A673 (cell line): Measurements from ENCODE around the gene OTOP1.
"Not testable (repeated sequence)": the region's sequence is repeated elsewhere in the genome, so short reads cannot be mapped to it uniquely, and the experiment has no call there.

Experiments
- EZH2 ChIP-seq: fragments of 200-600 bp; sonication (generic); IDR thresholded peaks from 2 replicates; pipeline ENCODE4 v1.6.1; 2017; ENCODE audit warnings: borderline replicate concordance, low read depth, mild to moderate bottlenecking, mixed read lengths, antibody characterized with exemption, low read length; ENCODE audit not compliant: poor library complexity, severe bottlenecking
- TF ChIP-seq, protein P1 (sequence below): fragments of 300-800, 200-600 bp; sonication (generic); conservative IDR thresholded peaks from 2 replicates; pipeline ENCODE4 v1.5.1; 2017; ENCODE audit warnings: low read depth, mild to moderate bottlenecking, antibody characterized with exemption, low read length, moderate library complexity, mixed read lengths

GRCh38 chr4:4162186-4162585, 64.5 kb downstream of the OTOP1 start:
- TF ChIP-seq EZH2 = not testable (repeated sequence)
- TF ChIP-seq, protein P1, sequence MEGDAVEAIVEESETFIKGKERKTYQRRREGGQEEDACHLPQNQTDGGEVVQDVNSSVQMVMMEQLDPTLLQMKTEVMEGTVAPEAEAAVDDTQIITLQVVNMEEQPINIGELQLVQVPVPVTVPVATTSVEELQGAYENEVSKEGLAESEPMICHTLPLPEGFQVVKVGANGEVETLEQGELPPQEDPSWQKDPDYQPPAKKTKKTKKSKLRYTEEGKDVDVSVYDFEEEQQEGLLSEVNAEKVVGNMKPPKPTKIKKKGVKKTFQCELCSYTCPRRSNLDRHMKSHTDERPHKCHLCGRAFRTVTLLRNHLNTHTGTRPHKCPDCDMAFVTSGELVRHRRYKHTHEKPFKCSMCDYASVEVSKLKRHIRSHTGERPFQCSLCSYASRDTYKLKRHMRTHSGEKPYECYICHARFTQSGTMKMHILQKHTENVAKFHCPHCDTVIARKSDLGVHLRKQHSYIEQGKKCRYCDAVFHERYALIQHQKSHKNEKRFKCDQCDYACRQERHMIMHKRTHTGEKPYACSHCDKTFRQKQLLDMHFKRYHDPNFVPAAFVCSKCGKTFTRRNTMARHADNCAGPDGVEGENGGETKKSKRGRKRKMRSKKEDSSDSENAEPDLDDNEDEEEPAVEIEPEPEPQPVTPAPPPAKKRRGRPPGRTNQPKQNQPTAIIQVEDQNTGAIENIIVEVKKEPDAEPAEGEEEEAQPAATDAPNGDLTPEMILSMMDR = not testable (repeated sequence)
